GM23338 (cell line): ENCODE results near the gene PTPN6.

Experiments
- CREB1 ChIP-seq: fragments of 250-450 bp; sonication (Bioruptor Pico); IDR thresholded peaks from 2 replicates; pipeline ENCODE4 v1.5.0; 2020; ENCODE audit warnings: low read depth, mild to moderate bottlenecking, moderate library complexity
- EZH2 ChIP-seq: fragments of 200-600 bp; sonication (generic); IDR thresholded peaks from one replicate; pipeline ENCODE4 v1.8.0; 2017; ENCODE audit warnings: antibody characterized with exemption, mild to moderate bottlenecking, low read depth; ENCODE audit not compliant: unreplicated experiment
- EZH2phosphoT487 ChIP-seq: fragments of 200-600 bp; sonication (generic); IDR thresholded peaks from one replicate; pipeline ENCODE4 v1.8.1; 2018; ENCODE audit warnings: antibody characterized with exemption; ENCODE audit not compliant: unreplicated experiment
- JUNB ChIP-seq: IDR thresholded peaks from one replicate; pipeline ENCODE4 v1.6.1; 2016; ENCODE audit warnings: antibody characterized with exemption; ENCODE audit not compliant: unreplicated experiment
- NANOG ChIP-seq: IDR thresholded peaks from 2 replicates; pipeline ENCODE4 v1.6.1; 2016; ENCODE audit warnings: antibody characterized with exemption, borderline replicate concordance
- POLR2AphosphoS5 ChIP-seq: IDR thresholded peaks from 2 replicates; pipeline ENCODE4 v1.6.1; 2016; ENCODE audit warnings: antibody characterized with exemption, low read depth
- STAT1 ChIP-seq: IDR thresholded peaks from one replicate; pipeline ENCODE4 v1.6.1; 2016; ENCODE audit warnings: antibody characterized with exemption; ENCODE audit not compliant: unreplicated experiment
- ZNF114 ChIP-seq: fragments of 250-450 bp; sonication (Bioruptor Pico); IDR thresholded peaks from 2 replicates; pipeline ENCODE4 v1.5.0; 2020; ENCODE audit warnings: mild to moderate bottlenecking, moderate library complexity
- ZNF331 ChIP-seq: fragments of 250-450 bp; sonication (Bioruptor Pico); IDR thresholded peaks from 2 replicates; pipeline ENCODE4 v1.5.0; 2020; ENCODE audit warnings: low read depth, mild to moderate bottlenecking, moderate library complexity
- TF ChIP-seq, protein P1 (sequence below), 2 experiments: fragments of 200-600 bp in 1 of 2; sonication (generic) in 1 of 2; conservative IDR thresholded peaks; 2 replicates each; pipeline versions ENCODE4 v1.5.1 to v1.6.1; 2016 to 2017; ENCODE audit warnings: antibody characterized with exemption in 2 of 2, low read depth in 2 of 2, mild to moderate bottlenecking in 2 of 2, moderate library complexity in 1 of 2
- TF ChIP-seq, protein P2 (sequence below): IDR thresholded peaks from one replicate; pipeline ENCODE4 v1.6.1; 2018; ENCODE audit warnings: antibody characterized with exemption; ENCODE audit not compliant: unreplicated experiment
- TF ChIP-seq, protein P3 (sequence below): IDR thresholded peaks from 2 replicates; pipeline ENCODE4 v1.6.1; 2016; ENCODE audit warnings: antibody characterized with exemption
- TF ChIP-seq, protein P4 (sequence below): fragments of 250-450 bp; sonication (Bioruptor Pico); IDR thresholded peaks from 2 replicates; pipeline ENCODE4 v1.5.0; 2020; ENCODE audit warnings: mild to moderate bottlenecking, moderate library complexity

DNA sequence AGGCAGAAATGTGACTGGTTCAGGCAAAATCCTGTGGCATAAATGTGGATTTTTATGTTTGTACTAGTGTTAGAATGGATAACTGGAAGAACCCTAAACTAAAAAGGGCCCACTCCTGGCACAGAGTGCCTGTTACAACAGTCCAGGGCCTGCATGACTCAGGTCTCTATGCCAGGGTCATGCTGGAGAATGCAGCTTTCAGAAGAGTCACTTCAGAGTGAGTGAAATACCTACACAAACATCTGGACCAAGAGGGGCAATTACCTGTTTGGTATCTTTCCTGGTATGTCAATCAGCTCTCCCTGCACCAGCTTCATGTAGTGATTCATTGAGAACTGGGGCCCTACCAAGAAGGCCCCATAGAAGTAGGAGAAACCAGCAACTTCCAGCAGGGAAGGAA is 29.6 kb downstream of the PTPN6 start:
- TF ChIP-seq EZH2phosphoT487 (no peak), POLR2AphosphoS5 (no peak), EZH2 (no peak), NANOG (no peak), JUNB (no peak), CREB1 (CRISPR knock-in tag) (no peak), ZNF114 (no peak), STAT1 (no peak), ZNF331 (CRISPR knock-in tag) (no peak)
- TF ChIP-seq, protein P1, sequence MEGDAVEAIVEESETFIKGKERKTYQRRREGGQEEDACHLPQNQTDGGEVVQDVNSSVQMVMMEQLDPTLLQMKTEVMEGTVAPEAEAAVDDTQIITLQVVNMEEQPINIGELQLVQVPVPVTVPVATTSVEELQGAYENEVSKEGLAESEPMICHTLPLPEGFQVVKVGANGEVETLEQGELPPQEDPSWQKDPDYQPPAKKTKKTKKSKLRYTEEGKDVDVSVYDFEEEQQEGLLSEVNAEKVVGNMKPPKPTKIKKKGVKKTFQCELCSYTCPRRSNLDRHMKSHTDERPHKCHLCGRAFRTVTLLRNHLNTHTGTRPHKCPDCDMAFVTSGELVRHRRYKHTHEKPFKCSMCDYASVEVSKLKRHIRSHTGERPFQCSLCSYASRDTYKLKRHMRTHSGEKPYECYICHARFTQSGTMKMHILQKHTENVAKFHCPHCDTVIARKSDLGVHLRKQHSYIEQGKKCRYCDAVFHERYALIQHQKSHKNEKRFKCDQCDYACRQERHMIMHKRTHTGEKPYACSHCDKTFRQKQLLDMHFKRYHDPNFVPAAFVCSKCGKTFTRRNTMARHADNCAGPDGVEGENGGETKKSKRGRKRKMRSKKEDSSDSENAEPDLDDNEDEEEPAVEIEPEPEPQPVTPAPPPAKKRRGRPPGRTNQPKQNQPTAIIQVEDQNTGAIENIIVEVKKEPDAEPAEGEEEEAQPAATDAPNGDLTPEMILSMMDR (conservative IDR thresholded peaks at IDR 0.05; ENCODE audit: low read depth in 2 of 2) = no peak
- TF ChIP-seq, protein P2, sequence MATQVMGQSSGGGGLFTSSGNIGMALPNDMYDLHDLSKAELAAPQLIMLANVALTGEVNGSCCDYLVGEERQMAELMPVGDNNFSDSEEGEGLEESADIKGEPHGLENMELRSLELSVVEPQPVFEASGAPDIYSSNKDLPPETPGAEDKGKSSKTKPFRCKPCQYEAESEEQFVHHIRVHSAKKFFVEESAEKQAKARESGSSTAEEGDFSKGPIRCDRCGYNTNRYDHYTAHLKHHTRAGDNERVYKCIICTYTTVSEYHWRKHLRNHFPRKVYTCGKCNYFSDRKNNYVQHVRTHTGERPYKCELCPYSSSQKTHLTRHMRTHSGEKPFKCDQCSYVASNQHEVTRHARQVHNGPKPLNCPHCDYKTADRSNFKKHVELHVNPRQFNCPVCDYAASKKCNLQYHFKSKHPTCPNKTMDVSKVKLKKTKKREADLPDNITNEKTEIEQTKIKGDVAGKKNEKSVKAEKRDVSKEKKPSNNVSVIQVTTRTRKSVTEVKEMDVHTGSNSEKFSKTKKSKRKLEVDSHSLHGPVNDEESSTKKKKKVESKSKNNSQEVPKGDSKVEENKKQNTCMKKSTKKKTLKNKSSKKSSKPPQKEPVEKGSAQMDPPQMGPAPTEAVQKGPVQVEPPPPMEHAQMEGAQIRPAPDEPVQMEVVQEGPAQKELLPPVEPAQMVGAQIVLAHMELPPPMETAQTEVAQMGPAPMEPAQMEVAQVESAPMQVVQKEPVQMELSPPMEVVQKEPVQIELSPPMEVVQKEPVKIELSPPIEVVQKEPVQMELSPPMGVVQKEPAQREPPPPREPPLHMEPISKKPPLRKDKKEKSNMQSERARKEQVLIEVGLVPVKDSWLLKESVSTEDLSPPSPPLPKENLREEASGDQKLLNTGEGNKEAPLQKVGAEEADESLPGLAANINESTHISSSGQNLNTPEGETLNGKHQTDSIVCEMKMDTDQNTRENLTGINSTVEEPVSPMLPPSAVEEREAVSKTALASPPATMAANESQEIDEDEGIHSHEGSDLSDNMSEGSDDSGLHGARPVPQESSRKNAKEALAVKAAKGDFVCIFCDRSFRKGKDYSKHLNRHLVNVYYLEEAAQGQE = no peak
- TF ChIP-seq, protein P3, sequence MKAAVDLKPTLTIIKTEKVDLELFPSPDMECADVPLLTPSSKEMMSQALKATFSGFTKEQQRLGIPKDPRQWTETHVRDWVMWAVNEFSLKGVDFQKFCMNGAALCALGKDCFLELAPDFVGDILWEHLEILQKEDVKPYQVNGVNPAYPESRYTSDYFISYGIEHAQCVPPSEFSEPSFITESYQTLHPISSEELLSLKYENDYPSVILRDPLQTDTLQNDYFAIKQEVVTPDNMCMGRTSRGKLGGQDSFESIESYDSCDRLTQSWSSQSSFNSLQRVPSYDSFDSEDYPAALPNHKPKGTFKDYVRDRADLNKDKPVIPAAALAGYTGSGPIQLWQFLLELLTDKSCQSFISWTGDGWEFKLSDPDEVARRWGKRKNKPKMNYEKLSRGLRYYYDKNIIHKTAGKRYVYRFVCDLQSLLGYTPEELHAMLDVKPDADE = no peak
- TF ChIP-seq, protein P4, sequence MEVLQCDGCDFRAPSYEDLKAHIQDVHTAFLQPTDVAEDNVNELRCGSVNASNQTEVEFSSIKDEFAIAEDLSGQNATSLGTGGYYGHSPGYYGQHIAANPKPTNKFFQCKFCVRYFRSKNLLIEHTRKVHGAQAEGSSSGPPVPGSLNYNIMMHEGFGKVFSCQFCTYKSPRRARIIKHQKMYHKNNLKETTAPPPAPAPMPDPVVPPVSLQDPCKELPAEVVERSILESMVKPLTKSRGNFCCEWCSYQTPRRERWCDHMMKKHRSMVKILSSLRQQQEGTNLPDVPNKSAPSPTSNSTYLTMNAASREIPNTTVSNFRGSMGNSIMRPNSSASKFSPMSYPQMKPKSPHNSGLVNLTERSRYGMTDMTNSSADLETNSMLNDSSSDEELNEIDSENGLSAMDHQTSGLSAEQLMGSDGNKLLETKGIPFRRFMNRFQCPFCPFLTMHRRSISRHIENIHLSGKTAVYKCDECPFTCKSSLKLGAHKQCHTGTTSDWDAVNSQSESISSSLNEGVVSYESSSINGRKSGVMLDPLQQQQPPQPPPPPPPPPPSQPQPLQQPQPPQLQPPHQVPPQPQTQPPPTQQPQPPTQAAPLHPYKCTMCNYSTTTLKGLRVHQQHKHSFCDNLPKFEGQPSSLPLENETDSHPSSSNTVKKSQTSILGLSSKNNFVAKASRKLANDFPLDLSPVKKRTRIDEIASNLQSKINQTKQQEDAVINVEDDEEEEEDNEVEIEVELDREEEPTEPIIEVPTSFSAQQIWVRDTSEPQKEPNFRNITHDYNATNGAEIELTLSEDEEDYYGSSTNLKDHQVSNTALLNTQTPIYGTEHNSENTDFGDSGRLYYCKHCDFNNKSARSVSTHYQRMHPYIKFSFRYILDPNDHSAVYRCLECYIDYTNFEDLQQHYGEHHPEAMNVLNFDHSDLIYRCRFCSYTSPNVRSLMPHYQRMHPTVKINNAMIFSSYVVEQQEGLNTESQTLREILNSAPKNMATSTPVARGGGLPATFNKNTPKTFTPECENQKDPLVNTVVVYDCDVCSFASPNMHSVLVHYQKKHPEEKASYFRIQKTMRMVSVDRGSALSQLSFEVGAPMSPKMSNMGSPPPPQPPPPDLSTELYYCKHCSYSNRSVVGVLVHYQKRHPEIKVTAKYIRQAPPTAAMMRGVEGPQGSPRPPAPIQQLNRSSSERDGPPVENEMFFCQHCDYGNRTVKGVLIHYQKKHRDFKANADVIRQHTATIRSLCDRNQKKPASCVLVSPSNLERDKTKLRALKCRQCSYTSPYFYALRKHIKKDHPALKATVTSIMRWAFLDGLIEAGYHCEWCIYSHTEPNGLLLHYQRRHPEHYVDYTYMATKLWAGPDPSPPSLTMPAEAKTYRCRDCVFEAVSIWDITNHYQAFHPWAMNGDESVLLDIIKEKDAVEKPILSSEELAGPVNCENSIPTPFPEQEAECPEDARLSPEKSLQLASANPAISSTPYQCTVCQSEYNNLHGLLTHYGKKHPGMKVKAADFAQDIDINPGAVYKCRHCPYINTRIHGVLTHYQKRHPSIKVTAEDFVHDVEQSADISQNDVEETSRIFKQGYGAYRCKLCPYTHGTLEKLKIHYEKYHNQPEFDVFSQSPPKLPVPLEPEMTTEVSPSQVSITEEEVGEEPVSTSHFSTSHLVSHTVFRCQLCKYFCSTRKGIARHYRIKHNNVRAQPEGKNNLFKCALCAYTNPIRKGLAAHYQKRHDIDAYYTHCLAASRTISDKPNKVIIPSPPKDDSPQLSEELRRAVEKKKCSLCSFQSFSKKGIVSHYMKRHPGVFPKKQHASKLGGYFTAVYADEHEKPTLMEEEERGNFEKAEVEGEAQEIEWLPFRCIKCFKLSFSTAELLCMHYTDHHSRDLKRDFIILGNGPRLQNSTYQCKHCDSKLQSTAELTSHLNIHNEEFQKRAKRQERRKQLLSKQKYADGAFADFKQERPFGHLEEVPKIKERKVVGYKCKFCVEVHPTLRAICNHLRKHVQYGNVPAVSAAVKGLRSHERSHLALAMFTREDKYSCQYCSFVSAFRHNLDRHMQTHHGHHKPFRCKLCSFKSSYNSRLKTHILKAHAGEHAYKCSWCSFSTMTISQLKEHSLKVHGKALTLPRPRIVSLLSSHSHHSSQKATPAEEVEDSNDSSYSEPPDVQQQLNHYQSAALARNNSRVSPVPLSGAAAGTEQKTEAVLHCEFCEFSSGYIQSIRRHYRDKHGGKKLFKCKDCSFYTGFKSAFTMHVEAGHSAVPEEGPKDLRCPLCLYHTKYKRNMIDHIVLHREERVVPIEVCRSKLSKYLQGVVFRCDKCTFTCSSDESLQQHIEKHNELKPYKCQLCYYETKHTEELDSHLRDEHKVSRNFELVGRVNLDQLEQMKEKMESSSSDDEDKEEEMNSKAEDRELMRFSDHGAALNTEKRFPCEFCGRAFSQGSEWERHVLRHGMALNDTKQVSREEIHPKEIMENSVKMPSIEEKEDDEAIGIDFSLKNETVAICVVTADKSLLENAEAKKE = no peak
